IMR-90 (cell line): ENCODE data around the gene CTBP2.

Experiments
- CTCF ChIP-seq: conservative IDR thresholded peaks from 2 replicates; pipeline ENCODE4 v1.5.1; 2012; ENCODE audit warnings: mild to moderate bottlenecking, low read depth, low read length, improper control_type of control experiment
- FOS ChIP-seq: fragments of 150-350 bp; IDR thresholded peaks from 2 replicates; pipeline ENCODE4 v1.6.1; 2016; ENCODE audit warnings: low read depth, low read length
- MAFK ChIP-seq: IDR thresholded peaks from 2 replicates; pipeline ENCODE4 v1.6.1; 2012; ENCODE audit warnings: low read depth, low read length, improper control_type of control experiment
- RAD21 ChIP-seq: IDR thresholded peaks from 2 replicates; pipeline ENCODE4 v1.6.1; 2012; ENCODE audit warnings: low read length, improper control_type of control experiment
- RCOR1 ChIP-seq: IDR thresholded peaks from 2 replicates; pipeline ENCODE4 v1.6.1; 2012; ENCODE audit warnings: mild to moderate bottlenecking, low read length, improper control_type of control experiment; ENCODE audit not compliant: insufficient replicate concordance
- RFX5 ChIP-seq: IDR thresholded peaks from 2 replicates; pipeline ENCODE4 v1.8.0; 2012; ENCODE audit warnings: low read depth, mild to moderate bottlenecking, low read length, moderate library complexity

- TF ChIP-seq RCOR1 (no peak), CTCF (no peak), MAFK (no peak), RAD21 (no peak), RFX5 (no peak), FOS (no peak)
These were observed 55.8 kb downstream of the CTBP2 start for GRCh38 chr10:125104559-125104958.
